GM18951 (cell line): ENCODE results near the gene TMEM120B.
A peak's percentile ranks its signal among the peaks of the same experiment; 100 is the strongest.

ENCODE experiments used
- POLR2A ChIP-seq: IDR thresholded peaks from 4 replicates; pipeline ENCODE4 v1.6.1; 2011; ENCODE audit warnings: mild to moderate bottlenecking; ENCODE audit not compliant: insufficient read length, insufficient read depth; ENCODE audit errors: extremely low read depth
- in situ Hi-C: fragments of 300-500 bp; cut with MboI; formaldehyde crosslinking; loops from one replicate; pipeline ENCODE4 v1.12.0; 2022; ENCODE audit warnings: low sequenced_read_pairs, mixed read lengths, inconsistent platforms; ENCODE audit not compliant: unreplicated experiment

The TMEM120B gene

DNA sequence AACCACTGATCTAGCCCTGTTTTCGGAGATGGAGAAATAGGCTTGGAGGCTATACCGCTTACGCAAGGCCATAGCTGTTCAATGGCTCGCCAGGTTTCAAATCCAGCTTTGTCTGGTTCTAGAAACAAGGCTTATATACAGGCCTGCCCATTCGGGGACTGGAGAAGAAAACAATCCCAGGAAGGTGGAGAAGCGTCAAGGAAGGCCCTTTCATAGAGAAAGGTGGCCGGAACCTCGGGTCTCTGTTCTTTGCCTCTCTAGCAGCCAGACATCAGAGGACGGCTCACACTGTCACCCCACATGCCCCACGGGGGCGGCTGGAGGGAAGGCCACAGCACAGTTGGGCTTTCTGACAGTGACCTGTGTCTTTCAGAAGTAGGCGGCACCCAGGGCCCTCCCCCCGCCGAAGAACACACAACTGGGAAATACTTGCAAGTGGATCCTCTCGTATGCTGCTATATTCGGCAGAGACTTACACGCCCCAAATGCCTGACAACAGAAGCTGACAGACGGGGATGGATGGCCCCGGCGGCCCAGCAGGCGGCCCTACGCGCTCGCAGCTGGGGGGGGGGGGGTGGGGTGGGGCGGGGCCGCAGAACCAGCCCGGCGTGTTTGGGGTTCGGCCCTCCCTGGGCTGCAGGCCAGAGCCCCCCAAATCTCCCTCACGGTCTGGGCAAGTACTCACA lies 86.7 kb downstream of the TMEM120B start:
- no peak for TF ChIP-seq POLR2A
- in situ Hi-C loops, result no loop called here

DNA sequence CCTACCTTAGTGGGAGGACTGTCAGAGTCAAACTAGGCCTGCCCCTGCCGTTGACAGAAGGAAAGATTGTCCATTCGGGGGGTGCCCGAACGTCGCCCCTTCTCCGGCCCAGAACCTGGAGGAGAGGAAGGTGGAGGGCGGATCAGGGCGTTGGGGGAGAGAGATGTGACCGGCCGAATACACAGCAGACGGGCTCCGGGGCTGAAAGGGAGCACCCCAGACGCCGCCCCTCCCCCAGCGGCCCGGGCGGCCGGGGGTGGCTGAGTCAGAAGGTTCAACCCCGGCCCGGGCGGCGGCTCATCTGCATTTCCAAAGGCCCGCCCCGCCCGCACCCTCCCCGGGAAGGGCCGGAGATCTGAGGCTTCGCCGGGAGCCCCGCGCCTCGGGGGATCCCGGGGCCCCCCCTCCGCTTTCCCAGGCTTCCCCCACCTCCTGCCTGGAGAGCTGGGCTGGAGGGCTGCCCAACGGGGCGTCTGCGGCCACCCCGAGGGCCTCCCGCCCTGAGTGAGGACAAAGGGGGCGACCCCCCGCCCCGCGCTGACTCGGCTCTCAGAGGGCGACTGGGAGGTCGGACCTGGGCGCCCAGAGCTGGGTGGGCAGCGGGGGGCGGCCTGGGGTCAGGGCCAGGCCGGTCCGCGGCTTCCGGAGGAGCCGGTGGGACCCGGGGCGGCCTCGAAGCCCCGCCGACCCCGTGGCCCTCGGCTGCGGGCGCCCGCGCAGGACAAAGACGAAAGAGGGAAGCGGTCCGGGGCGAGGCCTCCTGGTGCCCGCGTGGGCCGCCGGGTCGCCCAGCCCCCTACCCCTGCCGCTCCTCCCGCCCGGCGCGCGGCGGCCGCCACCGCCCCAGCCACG lies 87.5 kb downstream of the TMEM120B start:
- peak; percentile 18 for TF ChIP-seq POLR2A
- in situ Hi-C loops, result no loop called here

DNA sequence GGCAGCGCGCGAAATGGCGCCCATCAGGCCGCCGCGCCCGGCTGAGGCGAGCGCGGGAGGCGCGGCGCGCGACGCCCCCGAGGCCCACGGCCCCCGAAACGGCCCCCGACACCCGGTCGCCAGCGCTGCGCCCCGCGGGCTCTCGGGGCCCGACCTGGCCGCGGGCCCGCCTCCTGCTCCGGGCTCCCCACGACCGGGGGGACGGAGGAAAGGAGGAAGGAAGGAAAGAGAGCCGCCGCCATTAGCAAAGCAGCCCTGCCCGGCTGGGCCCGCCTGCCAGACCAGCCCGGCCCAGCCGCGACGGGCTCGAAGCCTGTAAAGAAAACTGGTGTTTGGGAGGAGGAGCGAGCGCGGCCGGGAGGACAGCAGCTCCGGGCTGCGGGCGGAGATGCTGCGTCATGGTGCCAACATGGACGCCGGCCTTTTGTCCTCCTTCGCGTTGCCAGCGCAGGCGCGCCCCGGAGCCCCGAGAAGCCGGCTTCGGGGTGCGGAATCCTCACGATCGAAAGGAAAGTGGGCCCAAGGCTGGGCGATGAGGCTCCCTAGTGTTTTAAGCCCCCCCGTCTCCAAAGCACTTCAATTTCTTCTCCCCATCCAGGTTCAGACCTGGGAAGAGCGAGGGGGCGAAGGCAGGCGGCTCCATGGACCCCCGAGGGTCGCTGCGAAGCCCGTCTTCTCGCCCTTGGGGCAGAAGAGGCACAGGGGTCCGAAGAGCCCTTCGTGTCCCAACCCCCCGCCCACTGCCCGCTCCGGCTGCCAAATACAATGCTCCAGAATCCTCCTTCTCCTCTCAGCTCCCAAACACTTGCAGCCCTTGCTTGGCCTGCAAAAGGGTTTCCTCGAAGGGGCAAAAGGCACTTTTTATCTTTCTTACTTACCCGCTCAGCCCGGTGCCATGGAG lies 88.4 kb downstream of the TMEM120B start:
- peak; percentile 63 for TF ChIP-seq POLR2A
- in situ Hi-C loops, result no loop called here

DNA sequence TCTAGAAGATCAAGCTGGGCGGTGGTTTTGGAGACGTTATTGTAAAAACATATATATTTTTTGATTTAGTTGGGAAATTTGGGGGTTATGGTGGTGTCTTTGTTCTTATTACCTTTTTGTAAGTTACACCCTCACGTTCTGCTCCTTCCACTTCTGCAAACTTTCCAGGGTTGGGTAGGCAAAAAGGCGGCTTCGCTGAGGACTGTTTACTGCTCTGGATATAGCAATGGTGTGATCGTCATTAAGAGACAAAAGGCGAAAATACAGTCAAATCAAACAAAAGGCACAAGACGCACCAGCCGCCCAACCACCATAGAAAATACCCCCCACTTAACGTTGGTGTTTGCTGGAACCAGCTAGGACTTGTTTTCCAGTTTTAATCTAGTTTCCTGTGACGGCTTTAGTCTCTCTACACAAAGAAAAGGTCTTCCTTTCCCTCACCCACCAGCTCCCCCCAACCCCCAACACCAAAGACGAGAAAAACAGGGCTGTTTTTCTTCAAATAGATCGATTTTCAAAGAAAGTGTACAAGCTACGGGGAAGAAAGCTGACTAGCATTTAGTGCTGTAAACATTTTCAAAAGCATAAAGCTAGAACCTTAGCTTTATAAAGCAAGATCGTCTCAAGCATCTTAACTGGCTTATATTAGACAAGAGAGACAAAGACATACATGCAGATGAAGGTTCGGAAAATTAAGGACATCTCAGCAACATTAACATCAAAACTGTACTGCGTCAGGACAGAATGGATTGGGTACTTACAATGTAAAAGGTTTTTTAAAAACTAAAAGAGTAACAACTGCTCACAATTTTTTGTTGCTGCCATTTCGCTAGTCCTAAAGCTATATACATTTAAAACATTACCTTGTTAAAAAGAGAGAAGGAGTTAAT lies 89.3 kb downstream of the TMEM120B start:
- in situ Hi-C loops, result no loop called here
- no peak for TF ChIP-seq POLR2A

DNA sequence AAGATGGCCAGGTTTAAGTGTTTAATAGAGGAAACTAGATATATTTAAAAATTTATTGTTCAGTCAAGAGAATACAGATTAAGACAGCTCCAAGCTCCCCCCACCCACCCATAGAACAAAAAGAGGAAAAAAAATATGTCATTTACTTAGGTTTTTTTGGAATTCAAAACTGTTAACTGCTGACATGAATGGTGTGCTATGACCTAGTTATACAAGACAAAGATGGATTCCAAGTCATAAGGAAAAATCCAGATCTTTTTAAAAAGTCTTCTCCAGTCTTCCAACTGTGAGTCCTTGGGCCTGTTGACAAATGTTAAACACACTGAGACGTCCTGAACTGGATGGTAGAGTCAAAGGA lies 89.9 kb downstream of the TMEM120B start:
- in situ Hi-C loops, result no loop called here
- TF ChIP-seq POLR2A, result no peak

DNA sequence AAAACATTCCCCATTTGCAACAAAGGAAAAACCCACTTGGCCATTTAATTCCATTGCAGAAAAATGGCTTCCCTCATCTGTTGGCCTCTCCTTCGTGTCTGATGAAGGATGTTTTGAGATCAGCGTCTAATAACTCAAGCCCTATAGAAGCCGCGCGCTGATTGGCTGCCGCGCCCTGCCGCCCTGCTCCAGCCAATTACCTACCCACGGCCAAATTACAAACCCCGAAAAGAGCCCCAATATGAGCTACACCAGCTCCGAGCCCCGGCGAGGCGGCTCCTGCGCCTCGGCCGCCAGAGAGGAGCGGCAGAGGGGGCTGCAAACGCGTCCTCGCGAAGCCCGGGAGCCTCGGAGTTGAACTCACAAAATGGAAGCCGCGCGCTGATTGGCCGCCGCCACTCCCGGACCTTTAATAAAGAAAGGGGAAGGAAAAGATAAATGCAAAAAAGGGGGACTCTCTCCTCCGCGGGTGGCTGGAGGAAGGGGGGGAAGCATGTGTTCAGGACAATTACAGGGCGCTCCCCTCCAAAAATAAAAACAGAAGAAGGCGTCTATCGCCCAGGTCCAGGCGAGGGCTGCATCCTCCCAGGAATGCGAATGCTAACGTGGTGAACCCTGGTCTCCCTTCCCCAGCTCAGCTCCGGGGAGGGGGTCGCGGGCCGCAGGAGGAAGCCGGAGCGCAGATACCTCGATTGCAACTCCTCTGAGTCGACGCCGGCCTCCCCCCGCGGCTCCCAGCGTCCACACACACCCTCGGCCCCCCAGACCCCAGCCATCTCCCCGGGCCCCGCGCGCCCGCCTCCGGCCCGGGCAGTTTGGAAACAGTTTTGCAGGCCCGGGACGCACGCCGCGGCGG lies 90.5 kb downstream of the TMEM120B start:
- in situ Hi-C loops, result no loop called here
- peak; percentile 77 for TF ChIP-seq POLR2A

DNA sequence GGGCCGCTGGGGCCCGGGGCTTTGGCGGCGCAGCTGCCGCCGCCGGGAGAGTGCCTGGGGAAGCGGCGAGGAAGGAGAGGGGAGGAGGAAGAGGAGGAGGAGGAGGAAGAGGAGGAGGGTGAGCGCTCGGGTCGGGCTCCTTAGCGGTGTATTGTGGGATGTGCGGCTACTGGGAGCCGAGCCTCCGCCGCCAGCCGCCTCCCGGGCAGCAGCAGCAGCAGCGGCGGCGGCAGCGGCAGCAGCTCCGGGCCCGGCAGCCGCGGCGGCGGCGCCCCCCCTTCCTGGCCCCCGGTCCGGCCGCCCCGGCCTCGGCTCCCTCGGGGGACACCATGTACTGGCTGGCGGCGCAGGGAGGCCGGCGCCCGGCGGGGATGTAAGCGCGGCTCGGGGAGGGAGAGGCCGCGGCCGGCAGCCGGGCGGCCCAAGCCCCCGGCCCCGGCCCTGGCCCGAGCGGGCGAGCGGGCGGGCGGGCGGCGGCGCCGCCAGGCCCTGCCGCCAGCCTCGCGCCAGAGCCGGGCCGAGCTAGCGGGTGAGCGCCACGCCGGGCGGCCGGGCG lies 91.4 kb downstream of the TMEM120B start, which contains the start of gene SETD1B:
Gene SETD1B, plus strand, starts transcription at position 149 of the 556 bp plus-strand sequence. CDS start 729 bp downstream, outside the sequence.
- peak; percentile 64 for TF ChIP-seq POLR2A
- in situ Hi-C loops, result no loop called here

DNA sequence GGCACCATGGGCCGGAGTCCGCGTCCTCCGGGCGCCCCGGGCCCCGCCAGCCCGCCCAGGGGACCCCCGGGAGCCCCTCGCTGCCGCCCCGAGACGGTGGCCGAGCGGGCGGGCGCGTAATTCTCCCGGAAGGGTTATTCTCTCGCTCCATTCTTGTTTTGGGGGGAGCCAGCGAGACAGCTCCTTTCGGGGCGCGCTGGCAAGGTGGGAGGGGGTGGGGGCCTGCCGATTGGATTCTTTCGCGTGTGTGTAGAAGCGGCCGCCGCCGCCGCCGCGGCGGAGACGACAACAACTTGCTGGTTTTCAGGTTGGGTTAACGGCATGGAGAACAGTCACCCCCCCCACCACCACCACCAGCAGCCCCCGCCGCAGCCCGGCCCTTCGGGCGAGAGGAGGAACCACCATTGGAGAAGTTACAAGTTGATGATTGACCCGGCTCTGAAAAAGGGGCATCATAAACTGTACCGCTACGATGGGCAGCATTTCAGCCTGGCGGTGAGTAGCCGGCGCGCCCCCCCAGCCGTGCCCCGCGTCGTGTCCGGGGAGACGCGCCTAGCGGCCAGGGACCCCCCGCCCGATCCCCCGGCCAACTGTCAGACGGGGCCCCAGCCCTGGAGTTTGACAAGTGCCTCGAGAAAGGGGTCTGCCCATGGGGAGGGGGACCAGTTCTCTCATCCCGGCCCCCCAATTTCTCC lies 92.0 kb downstream of the TMEM120B start:
- in situ Hi-C loops, result no loop called here

DNA sequence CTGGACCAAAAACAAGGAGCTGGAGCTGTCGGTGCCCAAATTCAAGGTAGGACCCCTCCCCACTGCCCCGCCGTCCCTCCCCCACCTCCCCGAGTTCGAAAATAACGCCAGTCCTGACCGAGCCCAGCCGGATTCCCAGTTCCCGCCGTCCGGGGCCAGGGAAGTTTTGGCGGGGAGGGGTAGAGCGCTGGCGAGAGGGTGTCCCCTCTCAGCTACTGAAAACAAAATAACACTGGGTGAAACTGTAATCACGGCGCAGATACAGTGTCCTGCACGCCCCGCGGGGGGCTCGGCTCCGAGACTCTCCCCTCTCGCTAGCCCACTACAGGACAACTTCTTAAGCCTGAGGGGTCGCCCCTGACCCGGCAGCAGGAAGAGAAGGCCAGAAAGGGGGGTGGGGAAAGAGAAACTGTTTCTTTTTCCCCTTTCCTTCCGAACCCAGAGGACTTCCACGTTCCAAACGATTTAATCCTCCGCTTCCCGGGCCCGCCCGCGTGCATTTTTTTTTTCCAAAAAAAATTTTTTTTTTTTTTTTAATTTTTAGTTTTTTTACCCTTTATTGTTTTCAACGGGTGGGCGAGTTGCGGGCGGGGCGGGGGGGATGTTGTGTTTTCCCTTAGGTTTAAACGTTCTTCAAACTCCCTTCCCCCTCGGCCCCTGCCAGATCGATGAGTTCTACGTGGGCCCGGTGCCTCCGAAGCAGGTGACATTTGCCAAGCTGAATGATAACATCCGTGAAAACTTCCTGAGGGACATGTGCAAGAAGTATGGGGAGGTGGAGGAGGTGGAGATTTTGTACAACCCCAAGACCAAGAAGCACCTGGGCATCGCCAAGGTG lies 92.8 kb downstream of the TMEM120B start:
- no peak for TF ChIP-seq POLR2A
- in situ Hi-C loops, result no loop called here

More for the DNA sequence above, 92.0 kb downstream of the TMEM120B start:
- TF ChIP-seq POLR2A, result no peak

DNA sequence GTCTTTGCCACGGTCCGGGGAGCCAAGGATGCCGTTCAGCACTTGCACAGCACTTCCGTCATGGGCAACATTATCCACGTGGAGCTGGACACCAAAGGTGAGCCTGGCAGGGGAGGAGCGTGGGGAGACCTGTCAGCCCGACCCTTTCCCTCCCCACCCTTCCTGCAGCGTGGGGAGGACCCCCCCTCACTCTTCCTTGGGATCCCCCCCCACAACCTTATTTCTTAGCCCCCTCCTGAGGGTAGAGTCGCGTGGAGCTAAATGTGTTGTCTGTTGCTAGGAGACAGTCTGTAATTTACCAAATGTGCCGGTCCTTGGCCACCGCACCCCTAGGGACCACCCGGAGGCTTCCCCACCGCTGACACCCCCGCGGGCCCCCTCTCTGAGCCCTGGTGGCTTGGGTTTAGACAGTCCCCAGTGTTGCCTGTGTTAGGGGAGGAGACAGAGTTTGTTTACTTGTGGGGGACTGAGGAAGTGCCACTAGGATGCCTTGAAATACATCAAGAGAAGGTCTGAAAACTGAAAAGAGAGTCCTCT lies 93.5 kb downstream of the TMEM120B start:
- TF ChIP-seq POLR2A, result no peak
- in situ Hi-C loops, result no loop called here
